ENCODE results near the gene SLC9A3. TPM values are rescaled to one million over a fixed set of nuclear protein-coding genes. Genes with fewer than 3 reads are reported as not detected.

The SLC9A3 gene
- total RNA-seq, 1 experiment from 2014 or later, result 2.0 TPM

- Histone ChIP-seq H4K20me1 (ENCODE audit: insufficient read depth, low read depth, low read length) (no peaks in the 10 kb centered on the region), H3K4me1 (ENCODE audit: low read length) (peaks cover 28% of the 10 kb centered on the region), H3K9ac (ENCODE audit: low read length) (no peak overlapping the region), H3K4me2 (ENCODE audit: low read depth, low read length, poor library complexity, severe bottlenecking) (no peak overlapping the region), H3K4me3 (ENCODE audit: low read length) (no peak overlapping the region), H3K36me3 (ENCODE audit: insufficient read depth, low read length) (no peaks in the 10 kb centered on the region), H2AFZ (ENCODE audit: low read length) (no peak overlapping the region), H3K79me2 (ENCODE audit: low read length) (no peaks in the 10 kb centered on the region), H3K27ac (ENCODE audit: low read length) (no peak overlapping the region), H3K9me2 (replicated peaks; ENCODE audit: insufficient read depth, low read length) (no peaks in the 10 kb centered on the region), H3K27me3 (ENCODE audit: low read length) (no peaks in the 10 kb centered on the region), H3K9me3 (ENCODE audit: low read length) (no peaks in the 10 kb centered on the region)
- DNase-seq, result no peak
These were observed 14.1 kb upstream of the SLC9A3 start for GRCh38 chr5:538271-538771.

- no peaks in the 10 kb centered on the region for H3K9me2 ChIP-seq (replicated peaks; ENCODE audit: insufficient read depth, low read length)
- H3K4me2 ChIP-seq (ENCODE audit: low read depth, low read length, poor library complexity, severe bottlenecking), result no peak overlapping the region
- H3K27ac ChIP-seq (ENCODE audit: low read length), result no peak overlapping the region
- H3K4me1 ChIP-seq (ENCODE audit: low read length), result peaks cover 21% of the 10 kb centered on the region
- no peak overlapping the region for H3K4me3 ChIP-seq (ENCODE audit: low read length)
- no peaks in the 10 kb centered on the region for H3K9me3 ChIP-seq (ENCODE audit: low read length)
- no peaks in the 10 kb centered on the region for H3K36me3 ChIP-seq (ENCODE audit: insufficient read depth, low read length)
- no peak overlapping the region for H2AFZ ChIP-seq (ENCODE audit: low read length)
- H3K9ac ChIP-seq (ENCODE audit: low read length), result no peak overlapping the region
- DNase-seq, result no peak
- no peaks in the 10 kb centered on the region for H3K27me3 ChIP-seq (ENCODE audit: low read length)
- H4K20me1 ChIP-seq (ENCODE audit: insufficient read depth, low read depth, low read length), result no peaks in the 10 kb centered on the region
- H3K79me2 ChIP-seq (ENCODE audit: low read length), result no peaks in the 10 kb centered on the region
These were observed 13.4 kb upstream of the SLC9A3 start for GRCh38 chr5:537621-538071.

DNA sequence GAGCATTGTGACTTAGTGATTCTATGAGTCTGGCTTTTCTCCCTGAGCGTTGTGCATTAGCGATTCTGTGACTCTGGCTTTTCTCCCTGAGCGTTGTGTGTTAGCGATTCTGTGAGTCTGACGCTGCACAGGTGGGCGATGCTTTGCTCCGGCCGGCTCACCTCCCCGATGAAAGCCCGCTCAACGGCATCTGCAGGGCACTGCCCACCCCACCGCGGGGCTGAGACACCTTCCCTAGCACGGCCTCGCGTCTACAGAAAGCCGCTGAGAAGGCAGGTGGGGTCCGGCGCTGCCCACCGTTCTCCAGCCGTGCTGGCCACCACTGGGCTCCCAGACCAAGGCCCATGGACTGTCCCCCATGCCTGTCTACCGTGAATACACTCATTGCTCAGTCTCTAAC, 12.8 kb upstream of the SLC9A3 start:
- Histone ChIP-seq H3K4me2 (ENCODE audit: low read depth, low read length, poor library complexity, severe bottlenecking) (no peak overlapping the region), H2AFZ (ENCODE audit: low read length) (no peak overlapping the region), H3K27ac (ENCODE audit: low read length) (no peak overlapping the region), H3K27me3 (ENCODE audit: low read length) (no peaks in the 10 kb centered on the region), H3K79me2 (ENCODE audit: low read length) (no peaks in the 10 kb centered on the region), H3K4me3 (ENCODE audit: low read length) (no peak overlapping the region), H3K9me2 (replicated peaks; ENCODE audit: insufficient read depth, low read length) (no peaks in the 10 kb centered on the region), H3K4me1 (ENCODE audit: low read length) (peaks cover 20% of the 10 kb centered on the region), H3K9ac (ENCODE audit: low read length) (no peak overlapping the region), H3K36me3 (ENCODE audit: insufficient read depth, low read length) (no peaks in the 10 kb centered on the region), H4K20me1 (ENCODE audit: insufficient read depth, low read depth, low read length) (no peaks in the 10 kb centered on the region), H3K9me3 (ENCODE audit: low read length) (no peaks in the 10 kb centered on the region)
- no peak for DNase-seq

DNA sequence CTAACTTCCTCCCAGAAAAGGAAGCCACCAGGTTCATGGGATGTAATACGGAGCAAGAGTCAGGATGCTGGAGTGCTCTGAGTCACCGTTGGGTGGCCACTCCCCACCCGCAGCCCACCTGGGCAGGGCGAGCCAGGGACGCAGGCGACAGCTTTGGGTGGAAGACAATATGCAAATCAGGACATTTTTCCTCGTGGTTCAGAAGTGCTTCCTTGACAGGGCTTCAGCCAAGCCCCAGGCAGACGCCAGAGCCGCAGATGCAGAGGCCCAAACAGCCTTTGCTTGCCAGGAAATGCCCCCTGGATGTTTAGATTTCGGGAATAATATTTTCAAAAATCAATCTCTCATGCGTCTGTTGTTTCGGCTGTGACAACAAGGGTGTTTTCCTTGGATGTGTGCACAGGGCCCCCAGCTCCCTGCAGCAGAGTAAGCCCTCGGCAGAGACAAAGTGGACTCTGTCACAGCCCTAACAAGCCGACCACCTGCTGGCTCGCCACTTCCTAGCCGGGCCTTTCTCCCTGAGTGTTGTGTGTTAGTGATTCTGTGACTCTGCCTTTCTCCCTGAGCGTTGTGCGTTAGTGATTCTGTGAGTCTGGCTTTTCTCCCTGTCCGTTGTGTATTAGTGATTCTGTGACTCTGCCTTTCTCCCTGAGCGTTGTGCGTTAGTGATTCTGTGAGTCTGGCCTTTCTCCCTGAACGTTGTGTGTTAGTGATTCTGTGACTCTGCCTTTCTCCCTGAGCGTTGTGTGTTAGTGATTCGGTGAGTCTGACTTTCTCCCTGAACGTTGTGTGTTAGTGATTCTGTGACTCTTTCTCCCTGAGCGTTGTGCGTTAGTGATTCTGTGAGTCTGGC, 11.8 kb upstream of the SLC9A3 start:
- Histone ChIP-seq H4K20me1 (ENCODE audit: insufficient read depth, low read depth, low read length) (no peaks in the 10 kb centered on the region), H3K79me2 (ENCODE audit: low read length) (no peaks in the 10 kb centered on the region), H3K9me2 (replicated peaks; ENCODE audit: insufficient read depth, low read length) (no peaks in the 10 kb centered on the region), H3K36me3 (ENCODE audit: insufficient read depth, low read length) (no peaks in the 10 kb centered on the region), H3K27me3 (ENCODE audit: low read length) (no peaks in the 10 kb centered on the region), H3K9me3 (ENCODE audit: low read length) (no peaks in the 10 kb centered on the region), H3K9ac (ENCODE audit: low read length) (no peak overlapping the region), H2AFZ (ENCODE audit: low read length) (no peak overlapping the region), H3K4me2 (ENCODE audit: low read depth, low read length, poor library complexity, severe bottlenecking) (no peak overlapping the region), H3K4me1 (ENCODE audit: low read length) (peaks cover 28% of the 10 kb centered on the region), H3K4me3 (ENCODE audit: low read length) (no peak overlapping the region), H3K27ac (ENCODE audit: low read length) (no peak overlapping the region)
- no peak for DNase-seq

- no peaks in the 10 kb centered on the region for H3K9me3 ChIP-seq (ENCODE audit: low read length)
- H3K27me3 ChIP-seq (ENCODE audit: low read length), result no peaks in the 10 kb centered on the region
These were observed 10.8 kb upstream of the SLC9A3 start for GRCh38 chr5:534743-535671.

GRCh38 chr5:533955-534742, 9.9 kb upstream of the SLC9A3 start:
- Histone ChIP-seq H4K20me1 (ENCODE audit: insufficient read depth, low read depth, low read length) (no peaks in the 10 kb centered on the region), H3K4me3 (ENCODE audit: low read length) (no peak overlapping the region), H3K79me2 (ENCODE audit: low read length) (no peaks in the 10 kb centered on the region), H2AFZ (ENCODE audit: low read length) (no peak overlapping the region), H3K9ac (ENCODE audit: low read length) (no peak overlapping the region), H3K9me2 (replicated peaks; ENCODE audit: insufficient read depth, low read length) (no peaks in the 10 kb centered on the region), H3K4me2 (ENCODE audit: low read depth, low read length, poor library complexity, severe bottlenecking) (no peak overlapping the region), H3K27me3 (ENCODE audit: low read length) (no peaks in the 10 kb centered on the region), H3K36me3 (ENCODE audit: insufficient read depth, low read length) (no peaks in the 10 kb centered on the region), H3K9me3 (ENCODE audit: low read length) (no peaks in the 10 kb centered on the region), H3K27ac (ENCODE audit: low read length) (no peak overlapping the region), H3K4me1 (ENCODE audit: low read length) (peaks cover 48% of the 10 kb centered on the region)
- no peak for DNase-seq

More at GRCh38 chr5:534743-535671, 10.8 kb upstream of the SLC9A3 start:
- no peak overlapping the region for H3K4me2 ChIP-seq (ENCODE audit: low read depth, low read length, poor library complexity, severe bottlenecking)
- H3K9ac ChIP-seq (ENCODE audit: low read length), result no peak overlapping the region
- no peak overlapping the region for H3K27ac ChIP-seq (ENCODE audit: low read length)
- H3K36me3 ChIP-seq (ENCODE audit: insufficient read depth, low read length), result no peaks in the 10 kb centered on the region
- H4K20me1 ChIP-seq (ENCODE audit: insufficient read depth, low read depth, low read length), result no peaks in the 10 kb centered on the region
- H3K4me1 ChIP-seq (ENCODE audit: low read length), result peaks cover 39% of the 10 kb centered on the region
- no peak overlapping the region for H2AFZ ChIP-seq (ENCODE audit: low read length)
- no peak overlapping the region for H3K4me3 ChIP-seq (ENCODE audit: low read length)
- no peaks in the 10 kb centered on the region for H3K79me2 ChIP-seq (ENCODE audit: low read length)
- DNase-seq, result no peak
- H3K9me2 ChIP-seq (replicated peaks; ENCODE audit: insufficient read depth, low read length), result no peaks in the 10 kb centered on the region

GRCh38 chr5:533243-533954, 9.2 kb upstream of the SLC9A3 start:
- Histone ChIP-seq H3K4me3 (ENCODE audit: low read length) (no peak overlapping the region), H3K4me1 (ENCODE audit: low read length) (peaks cover 52% of the 10 kb centered on the region), H3K27me3 (ENCODE audit: low read length) (no peaks in the 10 kb centered on the region), H3K36me3 (ENCODE audit: insufficient read depth, low read length) (no peaks in the 10 kb centered on the region), H3K9me2 (replicated peaks; ENCODE audit: insufficient read depth, low read length) (no peaks in the 10 kb centered on the region), H4K20me1 (ENCODE audit: insufficient read depth, low read depth, low read length) (no peaks in the 10 kb centered on the region), H3K79me2 (ENCODE audit: low read length) (no peaks in the 10 kb centered on the region), H3K9ac (ENCODE audit: low read length) (no peak overlapping the region), H2AFZ (ENCODE audit: low read length) (no peak overlapping the region), H3K4me2 (ENCODE audit: low read depth, low read length, poor library complexity, severe bottlenecking) (no peak overlapping the region), H3K27ac (ENCODE audit: low read length) (no peak overlapping the region), H3K9me3 (ENCODE audit: low read length) (no peaks in the 10 kb centered on the region)
- DNase-seq, result no peak

Measured in Karpas-422 (cell line).